Endothelial cell of umbilical vein (primary cell): ENCODE results near the gene SMAD3. TPM values are rescaled to one million over a fixed set of nuclear protein-coding genes. Genes with fewer than 3 reads are reported as not detected.

ENCODE experiments used
- BruUV-seq: library from RNA; stranded (reverse); fragments of 400-500 nt; replicated peaks from 2 replicates; lab custom pipeline; 2021; lab: Mats Ljungman, UMichigan
- CTCF ChIA-PET: fragments of 300-600, 350-600 bp; sonication (Branson Sonifier 250); formaldehyde crosslinking; loops from one replicate; lab custom pipeline; 2021; ENCODE audit warnings: antibody characterized with exemption, inconsistent platforms; lab: Charles Lee
- POLR2A ChIA-PET: fragments of 300-600, 350-600 bp; sonication (Branson Sonifier 250); formaldehyde crosslinking; loops from one replicate; lab custom pipeline; 2021; ENCODE audit warnings: antibody characterized with exemption, inconsistent platforms; lab: Charles Lee
- DNase-seq: peaks from one replicate; pipeline ENCODE4 v3.0.0-alpha.2; 2011; ENCODE audit warnings: low read depth, low spot score
- FAIRE-seq: peaks from 2 replicates; lab custom pipeline; 2011; peaks lifted over from hg19 to GRCh38; lab: Jason Lieb, UNC
- H2AFZ ChIP-seq: 2 replicates; pipeline ENCODE4 v1.6.0; 2012; ENCODE audit warnings: low read depth, low read length, control low read depth, inconsistent platforms
- H3K27ac ChIP-seq: 2 replicates; pipeline ENCODE4 v1.5.1; 2011; ENCODE audit warnings: low read depth, mild to moderate bottlenecking, control low read depth, low read length, moderate library complexity; ENCODE audit not compliant: insufficient read depth
- H3K27me3 ChIP-seq, 2 experiments: 2 replicates each; pipeline versions ENCODE4 v1.6.0 to v1.6.1; 2011; ENCODE audit warnings: low read length in 2 of 2, mixed read lengths in 1 of 2; ENCODE audit not compliant: control insufficient read depth in 2 of 2, insufficient read depth in 2 of 2
- H3K36me3 ChIP-seq, 2 experiments: 2 replicates in 1 of 2; 3 replicates in 1 of 2; pipeline ENCODE4 v1.5.1; 2011; ENCODE audit warnings: low read length in 2 of 2, mild to moderate bottlenecking in 1 of 2, moderate library complexity in 1 of 2; ENCODE audit not compliant: control insufficient read depth in 2 of 2, insufficient read depth in 2 of 2; ENCODE audit errors: extremely low read depth in 1 of 2
- H3K4me1 ChIP-seq: 3 replicates; pipeline ENCODE4 v1.5.1; 2011; ENCODE audit warnings: mild to moderate bottlenecking, low read length; ENCODE audit not compliant: control insufficient read depth, insufficient read depth; ENCODE audit errors: extremely low read depth
- H3K4me2 ChIP-seq: 2 replicates; pipeline ENCODE4 v1.6.1; 2011; ENCODE audit warnings: low read length, control low read depth, mixed read lengths; ENCODE audit not compliant: insufficient read depth
- H3K4me3 ChIP-seq, 3 experiments: fragments of 200-600 bp in 1 of 3; sonication (generic), shearing (Covaris generic) in 1 of 3; replicated peaks in 1 of 3; 2 replicates each; pipeline ENCODE4 v1.5.1; 2011 to 2016; ENCODE audit warnings: control low read depth in 3 of 3, low read length in 3 of 3, mild to moderate bottlenecking in 2 of 3, inconsistent platforms in 1 of 3, low read depth in 1 of 3, moderate library complexity in 1 of 3; ENCODE audit not compliant: insufficient read depth in 1 of 3
- H3K79me2 ChIP-seq: 2 replicates; pipeline ENCODE4 v1.6.0; 2012; ENCODE audit warnings: low read length, inconsistent platforms; ENCODE audit not compliant: control insufficient read depth, insufficient read depth
- H3K9ac ChIP-seq: replicated peaks from 2 replicates; pipeline ENCODE3; 2011; ENCODE audit warnings: low read length, control low read depth; ENCODE audit not compliant: insufficient read depth; ENCODE audit errors: extremely low read depth
- H3K9me1 ChIP-seq: replicated peaks from 3 replicates; pipeline ENCODE4 v1.6.0; 2011; ENCODE audit warnings: mild to moderate bottlenecking, low read length; ENCODE audit not compliant: control insufficient read depth, insufficient read depth; ENCODE audit errors: extremely low read depth
- H3K9me3 ChIP-seq: replicated peaks from 2 replicates; pipeline ENCODE4 v1.5.1; 2012; ENCODE audit warnings: low read length, inconsistent platforms; ENCODE audit not compliant: control insufficient read depth, insufficient read depth
- H4K20me1 ChIP-seq: replicated peaks from 2 replicates; pipeline ENCODE3; 2011; ENCODE audit warnings: mild to moderate bottlenecking, low read length; ENCODE audit not compliant: control insufficient read depth, insufficient read depth; ENCODE audit errors: extremely low read depth
- EZH2 ChIP-seq: IDR thresholded peaks from 2 replicates; pipeline ENCODE4 v1.6.1; 2012; ENCODE audit warnings: borderline replicate concordance, low read depth, mild to moderate bottlenecking, moderate library complexity, low read length, inconsistent platforms; ENCODE audit not compliant: severe bottlenecking
- FOS ChIP-seq: IDR thresholded peaks from 2 replicates; pipeline ENCODE4 v1.6.1; 2011; ENCODE audit warnings: mild to moderate bottlenecking, low read length, moderate library complexity, borderline replicate concordance; ENCODE audit not compliant: insufficient read depth
- GATA2 ChIP-seq: IDR thresholded peaks from 2 replicates; pipeline ENCODE4 v1.7.0; 2011; ENCODE audit warnings: low read depth, mild to moderate bottlenecking, moderate library complexity, mixed read lengths, low read length; ENCODE audit not compliant: insufficient read length, insufficient read depth
- MYC ChIP-seq: IDR thresholded peaks from one replicate; pipeline ENCODE4 v1.6.1; 2011; ENCODE audit warnings: mild to moderate bottlenecking, low read depth, low read length
- POLR2A ChIP-seq: IDR thresholded peaks from 2 replicates; pipeline ENCODE4 v1.6.1; 2012; ENCODE audit warnings: low read depth, mild to moderate bottlenecking, control low read depth, low read length
- dilution Hi-C: fragments of 300-500 bp; cut with MboI; formaldehyde crosslinking; loops from one replicate; pipeline ENCODE4 v1.15.0; 2019; ENCODE audit warnings: low sequenced_read_pairs; ENCODE audit not compliant: extremely low pct_ligation_motif_present
- intact Hi-C: fragments of 100-400 bp; cut with micrococcal nuclease; formaldehyde crosslinking; loops from one replicate; pipeline ENCODE4 v1.10.0; 2022
- polyA plus RNA-seq, 4 experiments: library from polyadenylated mRNA; depleted of rRNA in 3 of 4; stranded (reverse) in 3 of 4; unstranded in 1 of 4; fragments of >200 nt; gene quantifications; 2 replicates each; pipeline versions ENCODE4 v1.2.1 to v1.2.3, GENCODE V29; 2011 to 2012; ENCODE audit warnings: missing spikeins in 1 of 4
- total RNA-seq: library from RNA; stranded (reverse); gene quantifications from 2 replicates; pipeline ENCODE4 v1.2.3, GENCODE V29; 2021
- TF ChIP-seq, protein P1 (sequence below): IDR thresholded peaks from 2 replicates; pipeline ENCODE4 v1.6.1; 2011; ENCODE audit not compliant: insufficient read depth, insufficient read length
- TF ChIP-seq, protein P2 (sequence below), 2 donors: IDR thresholded peaks; 1 replicate in 1 of 2; 2 replicates in 1 of 2; pipeline ENCODE4 v1.5.1; 2011; ENCODE audit warnings: low read length in 2 of 2, mild to moderate bottlenecking in 2 of 2, moderate library complexity in 2 of 2, control low read depth in 1 of 2, inconsistent platforms in 1 of 2, low read depth in 1 of 2; ENCODE audit not compliant: insufficient read depth in 1 of 2; ENCODE audit errors: extremely low read depth in 1 of 2

SMAD3 gene
- total and polyA plus RNA-seq, 2 donors (not counting 3 experiments of a cell fraction or from before 2014, with no cell fraction given) = 56.4 to 88.2 TPM

DNA sequence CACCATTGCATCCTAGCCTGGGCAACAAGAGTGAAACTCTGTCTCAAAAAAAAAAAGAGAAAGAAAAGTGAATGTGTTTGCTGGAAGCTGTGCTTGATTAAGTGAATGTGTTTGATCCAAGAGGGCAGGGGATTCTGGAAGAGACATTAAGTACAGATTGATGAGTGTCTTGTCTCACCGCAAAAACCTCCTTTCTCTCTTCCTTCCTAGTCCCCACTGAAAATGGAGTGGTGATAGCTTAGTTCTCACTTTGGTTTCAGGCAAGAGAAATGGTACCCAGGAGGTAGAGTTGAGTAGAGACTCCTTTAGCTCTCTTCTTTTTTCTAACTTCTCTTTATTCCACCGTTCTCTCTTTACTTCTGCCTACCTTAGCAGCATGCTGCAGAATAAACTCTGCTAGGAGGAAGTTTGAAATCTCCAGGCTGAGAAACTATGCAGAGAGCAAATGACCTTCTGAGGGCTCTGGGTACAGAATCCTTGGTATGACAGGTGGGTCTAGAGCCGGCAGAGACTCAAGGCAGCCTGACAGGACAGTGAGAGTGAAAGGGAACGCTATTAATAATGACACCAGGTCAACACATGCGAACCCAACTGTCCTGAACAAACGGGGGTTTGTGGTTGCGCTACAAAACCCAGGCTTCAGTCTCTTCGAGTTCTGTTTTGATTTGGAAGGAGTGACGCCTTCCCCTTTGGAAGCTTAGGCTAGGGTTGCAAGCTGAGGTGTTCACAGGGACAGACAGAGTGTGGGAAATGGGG, 74.9 kb downstream of the SMAD3 start:
- no peaks in the 10 kb centered on the region for H3K9me3 ChIP-seq
- BruUV-seq = no TSS peak
- no peaks in the 10 kb centered on the region for H3K36me3 ChIP-seq
- TF ChIP-seq GATA2 (no peak), EZH2 (no peak), MYC (no peak), POLR2A (no peak)
- peak overlapping the region; percentile 42 for H3K27ac ChIP-seq
- peak overlapping the region; percentile 2 for H3K9ac ChIP-seq
- no peaks in the 10 kb centered on the region for H3K27me3 ChIP-seq
- intact Hi-C loops = no loop called here
- no peak overlapping the region for H3K4me3 ChIP-seq
- H3K9me1 ChIP-seq = no peaks in the 10 kb centered on the region
- H3K4me1 ChIP-seq = peaks cover 88% of the 10 kb centered on the region
- peak overlapping the region; percentile 3 for H3K4me2 ChIP-seq
- dilution Hi-C loops = no loop called here
- FAIRE-seq (peak; percentile 24), DNase-seq (no peak)
- ChIA-PET CTCF (interaction anchor here (0.9 to 3.7 kb wide), 6 partner anchors 30 to 193 kb away, joined by 3 to 20 read pairs (median 4); partner anchors contain the start of gene SMAD3), POLR2A (interaction anchor here (0.5 kb wide), 1 partner anchor 533 kb away, joined by 3 read pairs; no protein-coding TSS in a partner anchor)
- H3K79me2 ChIP-seq = peaks cover 98% of the 10 kb centered on the region
- H4K20me1 ChIP-seq = no peaks in the 10 kb centered on the region
- no peak overlapping the region for H2AFZ ChIP-seq

DNA sequence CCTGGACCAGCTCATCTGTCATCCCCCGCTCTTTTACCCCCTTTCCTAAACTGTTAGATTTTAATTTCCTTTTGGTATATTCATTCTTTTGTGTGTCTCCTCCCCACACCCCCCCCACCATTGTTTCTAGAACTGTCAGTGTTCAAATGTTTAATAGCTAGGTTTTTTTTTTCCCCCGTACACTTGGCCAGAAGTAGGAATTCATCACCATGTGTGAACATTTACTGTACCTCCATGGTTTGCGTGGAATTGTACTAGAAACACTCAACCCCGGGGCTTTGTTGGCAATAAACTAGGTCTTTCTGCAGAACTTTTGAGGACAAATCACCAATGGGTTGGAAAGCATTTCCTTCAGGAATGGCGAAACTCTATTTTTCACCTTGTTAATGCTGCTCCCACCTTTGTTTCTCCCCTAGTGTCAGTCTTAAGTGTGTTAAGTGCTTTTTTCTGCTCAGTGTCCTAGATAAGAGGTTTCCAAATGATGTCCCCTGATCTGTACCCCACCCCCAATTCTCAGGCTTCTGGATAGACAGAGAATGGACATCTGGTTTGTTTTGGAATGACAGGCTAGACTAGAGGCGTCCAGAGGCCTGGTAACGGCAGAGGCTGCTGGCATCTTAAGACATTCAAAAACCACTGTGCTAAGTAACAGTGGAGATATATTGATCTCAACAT, 76.8 kb downstream of the SMAD3 start:
- Histone ChIP-seq H2AFZ (no peak overlapping the region), H3K27me3 (no peaks in the 10 kb centered on the region), H3K4me3 (no peak overlapping the region), H3K9ac (peak overlapping the region; percentile 18), H3K9me1 (no peaks in the 10 kb centered on the region), H3K36me3 (no peaks in the 10 kb centered on the region), H3K9me3 (no peaks in the 10 kb centered on the region), H4K20me1 (no peaks in the 10 kb centered on the region), H3K79me2 (peaks cover 96% of the 10 kb centered on the region), H3K4me2 (peak overlapping the region; percentile 5), H3K4me1 (peaks cover 92% of the 10 kb centered on the region), H3K27ac (peak overlapping the region; percentile 42)
- intact Hi-C loops = no loop called here
- FAIRE-seq = no peak
- dilution Hi-C loops = no loop called here
- DNase-seq = no peak
- CTCF ChIA-PET = interaction anchor here (0.6 to 3.7 kb wide), 11 partner anchors 11 to 195 kb away, joined by 3 to 20 read pairs (median 4); no protein-coding TSS in a partner anchor
- TF ChIP-seq, protein P1, sequence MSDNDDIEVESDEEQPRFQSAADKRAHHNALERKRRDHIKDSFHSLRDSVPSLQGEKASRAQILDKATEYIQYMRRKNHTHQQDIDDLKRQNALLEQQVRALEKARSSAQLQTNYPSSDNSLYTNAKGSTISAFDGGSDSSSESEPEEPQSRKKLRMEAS = no peak
- TF ChIP-seq, protein P2, sequence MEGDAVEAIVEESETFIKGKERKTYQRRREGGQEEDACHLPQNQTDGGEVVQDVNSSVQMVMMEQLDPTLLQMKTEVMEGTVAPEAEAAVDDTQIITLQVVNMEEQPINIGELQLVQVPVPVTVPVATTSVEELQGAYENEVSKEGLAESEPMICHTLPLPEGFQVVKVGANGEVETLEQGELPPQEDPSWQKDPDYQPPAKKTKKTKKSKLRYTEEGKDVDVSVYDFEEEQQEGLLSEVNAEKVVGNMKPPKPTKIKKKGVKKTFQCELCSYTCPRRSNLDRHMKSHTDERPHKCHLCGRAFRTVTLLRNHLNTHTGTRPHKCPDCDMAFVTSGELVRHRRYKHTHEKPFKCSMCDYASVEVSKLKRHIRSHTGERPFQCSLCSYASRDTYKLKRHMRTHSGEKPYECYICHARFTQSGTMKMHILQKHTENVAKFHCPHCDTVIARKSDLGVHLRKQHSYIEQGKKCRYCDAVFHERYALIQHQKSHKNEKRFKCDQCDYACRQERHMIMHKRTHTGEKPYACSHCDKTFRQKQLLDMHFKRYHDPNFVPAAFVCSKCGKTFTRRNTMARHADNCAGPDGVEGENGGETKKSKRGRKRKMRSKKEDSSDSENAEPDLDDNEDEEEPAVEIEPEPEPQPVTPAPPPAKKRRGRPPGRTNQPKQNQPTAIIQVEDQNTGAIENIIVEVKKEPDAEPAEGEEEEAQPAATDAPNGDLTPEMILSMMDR (IDR thresholded peaks at IDR 0.05; ENCODE audit: extremely low read depth in 1 of 2, insufficient read depth in 1 of 2, low read depth in 1 of 2, low read length in 2 of 2) = no peak
- TF ChIP-seq FOS (no peak), POLR2A (no peak), MYC (no peak)
- POLR2A ChIA-PET = interaction anchor here (0.7 to 1.1 kb wide), 2 partner anchors 13 to 49 kb away, joined by 3 to 11 read pairs; no protein-coding TSS in a partner anchor
- no TSS peak for BruUV-seq
